Left ventricle myocardium inferior (tissue), 1 donor: ENCODE data around the gene RNASE8. TPM values are rescaled to one million over a fixed set of nuclear protein-coding genes. Genes with fewer than 3 reads are reported as not detected.

Source experiments
- DNase-seq: peaks from one replicate; pipeline ENCODE4 v3.0.0-alpha.2; 2020
- H3K27ac ChIP-seq: fragments of 200-600 bp; replicated peaks from 2 replicates; pipeline ENCODE4 v1.8.0; 2021
- H3K27me3 ChIP-seq: fragments of 200-600 bp; 2 replicates; pipeline ENCODE4 v1.8.0; 2021; ENCODE audit warnings: low read depth
- H3K36me3 ChIP-seq: fragments of 200-600 bp; 2 replicates; pipeline ENCODE4 v1.8.0; 2021
- H3K4me1 ChIP-seq: fragments of 200-600 bp; 2 replicates; pipeline ENCODE4 v1.8.0; 2021
- H3K4me3 ChIP-seq: fragments of 200-600 bp; 2 replicates; pipeline ENCODE4 v1.8.0; 2021; ENCODE audit warnings: mild to moderate bottlenecking, moderate library complexity
- H3K9me3 ChIP-seq: fragments of 200-600 bp; replicated peaks from 2 replicates; pipeline ENCODE4 v1.8.0; 2021
- intact Hi-C: fragments of 100-400 bp; cut with micrococcal nuclease; formaldehyde crosslinking; loops from one replicate; pipeline ENCODE4 v1.11.0; 2022
- total RNA-seq: library from RNA; stranded (reverse); fragmentation: NEBNext Ultra II Directional; extraction: Animal tissue kit (Norgen Biotek cat#: 25700); gene quantifications from one replicate; pipeline ENCODE4 v1.2.1, GENCODE V29; 2021
- TF ChIP-seq, protein P1 (sequence below): fragments of 200-600 bp; IDR thresholded peaks from 2 replicates; pipeline ENCODE4 v1.8.0; 2021; ENCODE audit warnings: antibody characterized with exemption, mild to moderate bottlenecking, borderline replicate concordance
- donor health status: DM: no; HTN: yes; CAD: no; lungs with severe emphysema.

The RNASE8 gene
- total RNA-seq, 1 donor from 2014 or later = not detected

DNA sequence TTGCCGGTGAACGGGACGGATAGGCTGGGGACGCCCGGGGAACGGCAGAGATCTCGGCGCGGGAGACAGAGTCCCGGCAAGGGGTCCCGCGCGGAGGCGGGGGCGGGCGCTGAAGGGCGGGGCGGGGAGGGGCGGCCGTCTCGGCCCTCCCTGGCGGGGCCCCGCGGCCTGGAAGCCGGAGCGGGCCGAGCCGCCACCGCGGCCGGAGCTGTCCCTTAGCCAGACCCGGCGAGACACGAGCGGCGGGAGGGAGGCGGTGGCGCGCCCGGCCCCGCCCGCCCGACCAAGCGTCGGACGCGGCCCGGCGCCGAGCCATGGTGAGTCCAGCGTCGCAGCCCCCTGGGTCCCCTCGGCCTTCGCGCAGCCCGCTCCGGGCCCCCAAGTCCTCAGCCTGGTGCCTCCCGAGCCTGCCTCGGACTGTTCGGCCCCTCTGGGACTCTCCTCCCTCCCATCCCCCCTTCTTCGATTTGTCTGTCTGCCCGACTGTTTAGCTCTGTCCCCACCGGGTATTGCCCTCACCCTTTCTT, 12.5 kb downstream of the RNASE8 start, which contains the start of gene ARHGEF40:
TSS of gene ARHGEF40 (plus strand) at position 222 of the 527 bp plus-strand sequence. CDS start at position 315, 93 bp downstream.
- peaks cover 24% of the 10 kb centered on the region for H3K36me3 ChIP-seq
- peak within 1 kb of the TSS; percentile 88 for H3K4me3 ChIP-seq
- H3K9me3 ChIP-seq = no peaks in the 10 kb centered on the region
- peak within 1 kb of the TSS; percentile 95 for H3K27ac ChIP-seq
- H3K27me3 ChIP-seq = no peaks in the 10 kb centered on the region
- TF ChIP-seq, protein P1, sequence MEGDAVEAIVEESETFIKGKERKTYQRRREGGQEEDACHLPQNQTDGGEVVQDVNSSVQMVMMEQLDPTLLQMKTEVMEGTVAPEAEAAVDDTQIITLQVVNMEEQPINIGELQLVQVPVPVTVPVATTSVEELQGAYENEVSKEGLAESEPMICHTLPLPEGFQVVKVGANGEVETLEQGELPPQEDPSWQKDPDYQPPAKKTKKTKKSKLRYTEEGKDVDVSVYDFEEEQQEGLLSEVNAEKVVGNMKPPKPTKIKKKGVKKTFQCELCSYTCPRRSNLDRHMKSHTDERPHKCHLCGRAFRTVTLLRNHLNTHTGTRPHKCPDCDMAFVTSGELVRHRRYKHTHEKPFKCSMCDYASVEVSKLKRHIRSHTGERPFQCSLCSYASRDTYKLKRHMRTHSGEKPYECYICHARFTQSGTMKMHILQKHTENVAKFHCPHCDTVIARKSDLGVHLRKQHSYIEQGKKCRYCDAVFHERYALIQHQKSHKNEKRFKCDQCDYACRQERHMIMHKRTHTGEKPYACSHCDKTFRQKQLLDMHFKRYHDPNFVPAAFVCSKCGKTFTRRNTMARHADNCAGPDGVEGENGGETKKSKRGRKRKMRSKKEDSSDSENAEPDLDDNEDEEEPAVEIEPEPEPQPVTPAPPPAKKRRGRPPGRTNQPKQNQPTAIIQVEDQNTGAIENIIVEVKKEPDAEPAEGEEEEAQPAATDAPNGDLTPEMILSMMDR = no peak
- H3K4me1 ChIP-seq = peaks cover 46% of the 10 kb centered on the region
- DNase-seq = peak; percentile 79
- intact Hi-C loops = no loop called here

DNA sequence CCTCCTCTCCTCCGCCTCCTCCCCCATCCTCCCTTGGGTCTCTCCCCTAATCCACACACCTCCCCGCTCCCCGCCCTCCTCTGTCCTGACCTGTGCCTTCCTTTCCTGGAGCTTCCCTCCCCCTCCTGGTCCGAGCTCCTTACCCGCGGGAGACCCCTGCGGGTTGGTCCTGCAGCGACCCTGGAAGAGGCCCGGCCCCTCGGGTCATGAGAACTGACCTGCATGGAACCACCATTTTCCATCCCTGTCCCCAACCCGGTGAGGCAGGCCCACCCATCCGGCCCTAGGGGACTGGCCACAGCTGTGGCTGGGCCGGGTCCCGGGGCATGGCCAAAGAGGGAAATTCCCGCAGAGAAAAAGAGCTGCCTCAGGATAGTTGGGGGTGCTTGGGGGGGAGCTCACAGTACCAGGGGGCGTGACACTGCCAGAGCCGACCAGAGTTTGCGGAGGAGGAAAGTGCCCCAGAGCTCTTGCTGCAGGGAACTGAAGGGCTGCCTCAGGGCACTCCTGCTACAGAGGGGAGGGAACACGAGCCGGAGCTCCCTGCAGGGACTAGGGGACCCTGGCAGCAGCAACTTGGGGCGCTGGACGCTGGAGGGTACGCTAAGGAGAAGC, 13.1 kb downstream of the RNASE8 start:
- TF ChIP-seq, protein P1 = no peak
- Histone ChIP-seq H3K27me3 (no peaks in the 10 kb centered on the region), H3K36me3 (peaks cover 29% of the 10 kb centered on the region), H3K4me1 (peaks cover 46% of the 10 kb centered on the region), H3K9me3 (no peaks in the 10 kb centered on the region), H3K4me3 (peak overlapping the region; percentile 88), H3K27ac (peak overlapping the region; percentile 95)
- intact Hi-C loops = no loop called here
- peak; percentile 59 for DNase-seq

DNA sequence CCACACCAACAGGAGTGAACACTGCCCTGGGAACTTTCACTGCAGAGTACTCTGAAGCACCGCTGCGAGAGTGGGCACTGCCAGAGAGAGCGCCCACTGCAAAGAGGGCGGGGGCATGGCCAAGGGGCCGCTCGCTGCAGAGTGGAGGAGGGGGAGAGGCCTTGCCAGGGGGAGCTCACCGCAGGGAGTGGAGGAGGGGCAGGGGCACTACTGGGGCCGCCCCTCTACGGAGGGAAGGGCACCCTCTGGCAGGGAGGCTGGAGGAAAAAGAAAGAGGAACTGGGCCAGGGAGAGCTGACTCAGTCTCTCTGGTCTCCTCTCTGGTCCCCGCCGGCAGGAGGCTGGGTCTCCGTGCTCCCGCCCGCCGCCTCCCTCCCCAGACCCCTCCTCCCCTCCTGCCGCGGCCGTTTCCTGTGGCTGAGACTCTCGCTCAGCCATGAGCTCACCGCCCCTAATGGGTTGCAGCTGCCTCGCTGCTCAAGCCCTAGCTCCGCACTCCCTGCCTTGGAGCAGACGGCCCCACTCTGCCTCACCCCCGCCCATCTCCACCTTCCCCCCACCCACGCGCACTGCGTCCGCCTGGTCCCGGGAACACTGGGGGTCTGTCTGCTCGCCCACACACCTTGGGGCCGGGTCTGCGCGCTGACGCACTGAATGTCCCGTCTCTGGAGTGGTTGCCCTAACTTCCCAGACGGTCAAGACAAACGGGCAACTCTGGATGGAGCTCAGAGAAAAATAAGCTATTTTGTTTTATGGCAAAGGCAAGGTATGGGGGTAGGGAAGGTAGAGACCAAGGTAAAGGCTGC, 13.8 kb downstream of the RNASE8 start:
- TF ChIP-seq, protein P1 = no peak
- intact Hi-C loops = no loop called here

DNA sequence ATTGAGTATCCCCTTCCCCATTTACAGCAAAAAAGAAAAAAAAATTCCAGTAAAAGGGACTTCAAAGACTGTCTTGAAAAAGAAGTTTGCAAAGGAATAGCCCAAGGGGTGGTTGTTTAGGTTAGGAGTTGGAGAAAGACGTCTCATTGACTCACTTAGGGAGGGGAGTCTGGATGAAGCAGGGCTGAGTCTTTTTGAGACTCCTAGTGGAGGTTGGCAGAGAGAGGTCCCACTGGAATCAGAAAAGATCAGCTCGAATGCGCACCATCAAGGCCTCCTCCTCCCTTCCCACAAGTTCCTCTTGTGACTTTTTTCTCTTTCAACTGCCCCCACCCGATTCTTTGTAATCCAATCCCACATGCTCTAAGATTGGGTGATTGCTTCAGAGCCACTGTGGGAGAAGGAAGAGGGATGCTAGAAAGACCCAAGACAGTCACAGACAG, 14.4 kb downstream of the RNASE8 start:
- intact Hi-C loops = no loop called here
- peak overlapping the region; percentile 95 for H3K27ac ChIP-seq
- TF ChIP-seq, protein P1 = no peak
- peak overlapping the region; percentile 88 for H3K4me3 ChIP-seq
- peaks cover 46% of the 10 kb centered on the region for H3K4me1 ChIP-seq
- H3K36me3 ChIP-seq = peaks cover 43% of the 10 kb centered on the region
- DNase-seq = no peak
- H3K27me3 ChIP-seq = no peaks in the 10 kb centered on the region
- H3K9me3 ChIP-seq = no peaks in the 10 kb centered on the region

More for the DNA sequence above, 13.8 kb downstream of the RNASE8 start:
- Histone ChIP-seq H3K9me3 (no peaks in the 10 kb centered on the region), H3K4me1 (peaks cover 46% of the 10 kb centered on the region), H3K27me3 (no peaks in the 10 kb centered on the region), H3K36me3 (peaks cover 36% of the 10 kb centered on the region), H3K4me3 (peak overlapping the region; percentile 88), H3K27ac (peak overlapping the region; percentile 95)
- peak; percentile 91 for DNase-seq

DNA sequence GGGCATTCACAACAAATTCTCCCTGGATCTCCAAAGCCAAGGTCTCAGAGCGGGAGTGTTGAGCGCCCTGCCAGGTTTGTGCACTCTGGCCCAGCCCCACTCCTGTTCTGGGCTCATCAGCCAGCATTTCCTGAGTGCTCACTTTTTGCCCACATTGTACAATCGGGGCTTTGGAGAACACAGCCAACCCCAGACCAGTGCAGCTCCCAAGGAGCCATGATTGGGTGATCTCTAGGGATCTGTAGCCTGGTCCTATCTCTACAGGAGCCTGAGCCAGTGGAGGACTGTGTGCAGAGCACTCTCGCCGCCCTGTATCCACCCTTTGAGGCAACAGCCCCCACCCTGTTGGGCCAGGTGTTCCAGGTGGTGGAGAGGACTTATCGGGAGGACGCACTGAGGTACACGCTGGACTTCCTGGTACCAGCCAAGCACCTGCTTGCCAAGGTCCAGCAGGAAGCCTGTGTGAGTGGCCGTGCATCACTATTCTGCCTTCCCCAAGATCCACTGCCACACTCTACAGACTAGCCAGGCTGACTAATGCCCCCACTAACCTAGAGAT, 15.2 kb downstream of the RNASE8 start:
- H3K36me3 ChIP-seq = peaks cover 51% of the 10 kb centered on the region
- peak overlapping the region; percentile 95 for H3K27ac ChIP-seq
- no peak overlapping the region for H3K4me3 ChIP-seq
- H3K9me3 ChIP-seq = no peaks in the 10 kb centered on the region
- no peak for DNase-seq
- peaks cover 46% of the 10 kb centered on the region for H3K4me1 ChIP-seq
- TF ChIP-seq, protein P1 = no peak
- H3K27me3 ChIP-seq = no peaks in the 10 kb centered on the region
- intact Hi-C loops = no loop called here
